HL-60 (cell line): ENCODE data around the gene CCDC182.

Experiments used
- DNase-seq, 2 experiments: peaks; one replicate each; pipeline ENCODE4 v3.0.0-alpha.2; 2010 to 2020; ENCODE audit warnings: low read depth in 1 of 2, low spot score in 1 of 2
- H3K27ac ChIP-seq: fragments of 250-450 bp; sonication (Bioruptor Pico); replicated peaks from 2 replicates; pipeline ENCODE4 v1.5.1; 2020; ENCODE audit warnings: mild to moderate bottlenecking, moderate library complexity
- H3K27me3 ChIP-seq: fragments of 250-450 bp; sonication (Bioruptor Pico); 2 replicates; pipeline ENCODE4 v1.5.1; 2021; ENCODE audit warnings: mild to moderate bottlenecking, moderate library complexity; ENCODE audit not compliant: insufficient read depth, poor library complexity, severe bottlenecking
- H3K4me3 ChIP-seq: replicated peaks from 2 replicates; pipeline ENCODE4 v1.5.1; 2011; ENCODE audit warnings: mild to moderate bottlenecking, control low read depth, low read length; ENCODE audit not compliant: insufficient read depth
- GABPA ChIP-seq: IDR thresholded peaks from 2 replicates; pipeline ENCODE4 v1.6.1; 2012; ENCODE audit warnings: low read depth
- POLR2AphosphoS5 ChIP-seq: IDR thresholded peaks from 2 replicates; pipeline ENCODE4 v1.6.1; 2012; ENCODE audit warnings: low read depth

CCDC182 gene

GRCh38 chr17:57696050-57696449 lies 49.0 kb downstream of the CCDC182 start:
- TF ChIP-seq POLR2AphosphoS5 (no peak), GABPA (no peak)
- no peaks in the 10 kb centered on the region for H3K27me3 ChIP-seq
- H3K27ac ChIP-seq, result no peak overlapping the region
- DNase-seq, result no peak
- no peak overlapping the region for H3K4me3 ChIP-seq
